Upper lobe of right lung (tissue), 1 donor: ENCODE measurements around the gene REXO5. TPM values are rescaled to one million over a fixed set of nuclear protein-coding genes. Genes with fewer than 3 reads are reported as not detected.

Experiments used
- ATAC-seq: fragments of 200-7000 bp; cut with Tn5 transposase; one replicate; pipeline ENCODE4 v1.9.1; 2020; ENCODE audit warnings: mild to moderate bottlenecking, moderate library complexity
- DNase-seq: peaks from one replicate; pipeline ENCODE4 v3.0.0-alpha.2; 2020
- H3K27ac ChIP-seq: fragments of 200-600 bp; one replicate; pipeline ENCODE4 v1.8.0; 2022
- H3K27me3 ChIP-seq: fragments of 200-600 bp; one replicate; pipeline ENCODE4 v1.8.0; 2022; ENCODE audit warnings: mild to moderate bottlenecking
- H3K36me3 ChIP-seq: fragments of 200-600 bp; one replicate; pipeline ENCODE4 v1.8.0; 2022
- H3K4me1 ChIP-seq: fragments of 200-600 bp; one replicate; pipeline ENCODE4 v1.8.0; 2022
- H3K4me3 ChIP-seq: fragments of 200-600 bp; one replicate; pipeline ENCODE4 v1.8.0; 2022; ENCODE audit warnings: mild to moderate bottlenecking
- H3K9me3 ChIP-seq: fragments of 200-600 bp; one replicate; pipeline ENCODE4 v1.8.0; 2022
- CTCF ChIP-seq: fragments of 200-600 bp; IDR thresholded peaks from one replicate; pipeline ENCODE4 v1.8.0; 2022; ENCODE audit warnings: antibody characterized with exemption
- intact Hi-C: fragments of 100-400 bp; cut with DNase I; formaldehyde crosslinking; loops from one replicate; pipeline ENCODE4 v1.11.0; 2022
- total RNA-seq: library from RNA; stranded (reverse); fragmentation: NEBNext Ultra II Directional; extraction: Animal tissue kit (Norgen Biotek cat#: 25700); gene quantifications from one replicate; pipeline ENCODE4 v1.2.1, GENCODE V29; 2021
- donor health status: DM: no; HTN: yes; CAD: no; lungs with severe emphysema.

The REXO5 gene
- total RNA-seq, 1 donor from 2014 or later: 1.4 TPM

- intact Hi-C loops: no loop called here
- H3K4me1 ChIP-seq: peaks cover 58% of the 10 kb centered on the region
- no peak for TF ChIP-seq CTCF
- H3K36me3 ChIP-seq: no peaks in the 10 kb centered on the region
- no peak overlapping the region for H3K4me3 ChIP-seq
- H3K27me3 ChIP-seq: no peaks in the 10 kb centered on the region
- DNase-seq (no peak), ATAC-seq (peak; percentile 51)
- no peaks in the 10 kb centered on the region for H3K9me3 ChIP-seq
- peak overlapping the region; percentile 45 for H3K27ac ChIP-seq
Observed at GRCh38 chr16:20881503-20881878, 75.2 kb downstream of the REXO5 start.

- Histone ChIP-seq H3K4me1 (peaks cover 53% of the 10 kb centered on the region), H3K27me3 (no peaks in the 10 kb centered on the region), H3K9me3 (no peaks in the 10 kb centered on the region), H3K4me3 (no peak overlapping the region), H3K36me3 (no peaks in the 10 kb centered on the region), H3K27ac (no peak overlapping the region)
- no peak for TF ChIP-seq CTCF
- DNase-seq: no peak
- intact Hi-C loops: no loop called here
- ATAC-seq: peak; percentile 9
Observed at GRCh38 chr16:20883554-20884239, 77.4 kb downstream of the REXO5 start.

GRCh38 chr16:20884240-20884556 is 77.9 kb downstream of the REXO5 start:
- ATAC-seq: peak; percentile 37
- TF ChIP-seq CTCF: no peak
- no peak for DNase-seq
- H3K36me3 ChIP-seq: no peaks in the 10 kb centered on the region
- peaks cover 52% of the 10 kb centered on the region for H3K4me1 ChIP-seq
- H3K27ac ChIP-seq: no peak overlapping the region
- intact Hi-C loops: no loop called here
- H3K9me3 ChIP-seq: no peaks in the 10 kb centered on the region
- no peaks in the 10 kb centered on the region for H3K27me3 ChIP-seq
- H3K4me3 ChIP-seq: no peak overlapping the region

- Histone ChIP-seq H3K27me3 (no peaks in the 10 kb centered on the region), H3K36me3 (peaks cover 7% of the 10 kb centered on the region), H3K27ac (no peak overlapping the region), H3K4me3 (no peak overlapping the region), H3K9me3 (no peaks in the 10 kb centered on the region), H3K4me1 (peaks cover 40% of the 10 kb centered on the region)
- intact Hi-C loops: no loop called here
- no peak for TF ChIP-seq CTCF
- ATAC-seq (no peak), DNase-seq (no peak)
Observed at GRCh38 chr16:20886320-20886719, 80.0 kb downstream of the REXO5 start.

- intact Hi-C loops: no loop called here
- ATAC-seq (no peak), DNase-seq (no peak)
- H3K27me3 ChIP-seq: no peaks in the 10 kb centered on the region
- H3K27ac ChIP-seq: no peak overlapping the region
- H3K4me3 ChIP-seq: no peak overlapping the region
- TF ChIP-seq CTCF: no peak
- peaks cover 38% of the 10 kb centered on the region for H3K4me1 ChIP-seq
- peaks cover 10% of the 10 kb centered on the region for H3K36me3 ChIP-seq
- no peaks in the 10 kb centered on the region for H3K9me3 ChIP-seq
Observed at GRCh38 chr16:20887207-20887606, 80.9 kb downstream of the REXO5 start.
